M059J (cell line): ENCODE results near the gene ZBTB8OS. TPM values are rescaled to one million over a fixed set of nuclear protein-coding genes. Genes with fewer than 3 reads are reported as not detected.
"Not testable (repeated sequence)": the region's sequence is repeated elsewhere in the genome, so short reads cannot be mapped to it uniquely, and the experiment has no call there.

Experiments
- DNase-seq: peaks from one replicate; pipeline ENCODE4 v3.0.0-alpha.2; 2012; ENCODE audit warnings: low read depth
- total RNA-seq: library from RNA; depleted of rRNA; stranded (reverse); fragments of >200 nt; shearing (Covaris generic); gene quantifications from 2 replicates; pipeline ENCODE4 v1.2.3, GENCODE V29; 2014; rRNA removed

Gene ZBTB8OS
- total RNA-seq, result 85.1 and 88.1 TPM in 2 replicates

GRCh38 chr1:32650248-32650751 lies at the start of gene ZBTB8OS:
ZBTB8OS (minus strand) TSS chr1:32650550; CDS start chr1:32650529, 21 bp downstream.
- DNase-seq, result peak; percentile 96

- DNase-seq, result not testable (repeated sequence)
These were observed 46.6 kb upstream of the ZBTB8OS start for GRCh38 chr1:32696996-32697395.

- DNase-seq, result no peak
These were observed 45.7 kb upstream of the ZBTB8OS start for GRCh38 chr1:32696041-32696440.

GRCh38 chr1:32695098-32695904 lies 45.0 kb upstream of the ZBTB8OS start:
- DNase-seq, result peak; percentile 97

GRCh38 chr1:32693455-32694174 lies 43.3 kb upstream of the ZBTB8OS start:
- DNase-seq, result no peak

GRCh38 chr1:32686387-32686786 lies 36.0 kb upstream of the ZBTB8OS start:
- no peak for DNase-seq

- no peak for DNase-seq
These were observed 35.1 kb upstream of the ZBTB8OS start for GRCh38 chr1:32685498-32685897.

GRCh38 chr1:32684167-32684811 lies 33.9 kb upstream of the ZBTB8OS start:
- DNase-seq, result peak; percentile 37

- no peak for DNase-seq
These were observed 33.0 kb upstream of the ZBTB8OS start for GRCh38 chr1:32683397-32683796.

- no peak for DNase-seq
These were observed 31.6 kb upstream of the ZBTB8OS start for GRCh38 chr1:32681999-32682398.

- DNase-seq, result no peak
These were observed 31.2 kb upstream of the ZBTB8OS start for GRCh38 chr1:32681509-32681908.

GRCh38 chr1:32680642-32681041 lies 30.3 kb upstream of the ZBTB8OS start:
- no peak for DNase-seq

- DNase-seq, result not testable (repeated sequence)
These were observed 29.6 kb upstream of the ZBTB8OS start for GRCh38 chr1:32679993-32680392.

GRCh38 chr1:32676945-32677344 lies 26.6 kb upstream of the ZBTB8OS start:
- DNase-seq, result no peak

GRCh38 chr1:32668716-32669115 lies 18.4 kb upstream of the ZBTB8OS start:
- not testable (repeated sequence) for DNase-seq

GRCh38 chr1:32666901-32667566 lies 16.7 kb upstream of the ZBTB8OS start:
- DNase-seq, result no peak

- DNase-seq, result no peak
These were observed 15.6 kb upstream of the ZBTB8OS start for GRCh38 chr1:32665915-32666314.

GRCh38 chr1:32659581-32659980 lies 9.2 kb upstream of the ZBTB8OS start:
- no peak for DNase-seq

- DNase-seq, result no peak
These were observed 2.1 kb upstream of the ZBTB8OS start for GRCh38 chr1:32652244-32652962.

GRCh38 chr1:32651461-32652073 lies 1.2 kb upstream of the ZBTB8OS start:
- no peak for DNase-seq
